Esophagus squamous epithelium (tissue), 5 donors: ENCODE results near the gene ZFP91. TPM values are rescaled to one million over a fixed set of nuclear protein-coding genes. Genes with fewer than 3 reads are reported as not detected.

Experiments used
- DNase-seq: peaks from one replicate; lab custom pipeline; 2025; lab: John Stamatoyannopoulos, UW
- H3K27ac ChIP-seq, 4 donors: fragments of 200-600 bp; sonication (generic); one replicate each; pipeline ENCODE4 v1.5.1; 2016 to 2019; ENCODE audit warnings: mild to moderate bottlenecking in 1 of 4
- H3K27me3 ChIP-seq, 4 donors: fragments of 200-600 bp; sonication (generic); 1 replicate in 3 of 4; 2 replicates in 1 of 4; pipeline versions ENCODE4 v1.5.1 to v1.6.0; 2017 to 2021; ENCODE audit warnings: antibody characterized with exemption in 1 of 4
- H3K36me3 ChIP-seq, 3 donors: fragments of 200-600 bp; sonication (generic); one replicate each; pipeline ENCODE4 v1.5.1; 2016 to 2019
- H3K4me1 ChIP-seq, 3 donors: fragments of 200-600 bp; sonication (generic); one replicate each; pipeline ENCODE4 v1.5.1; 2017 to 2019
- H3K4me3 ChIP-seq, 4 donors: fragments of 200-600 bp; sonication (generic); 1 replicate in 3 of 4; 2 replicates in 1 of 4; pipeline ENCODE4 v1.5.1; 2016 to 2019; ENCODE audit warnings: mild to moderate bottlenecking in 2 of 4, moderate library complexity in 1 of 4
- H3K9me3 ChIP-seq, 3 donors: fragments of 200-600 bp; sonication (generic); one replicate each; pipeline ENCODE4 v1.5.1; 2016 to 2019
- CTCF ChIP-seq, 6 experiments: fragments of 450-650 bp in 4 of 6; fragments of 200-600 bp in 2 of 6; sonication (generic) in 2 of 6; IDR thresholded peaks; one replicate each; pipeline ENCODE4 v1.5.1; 2016 to 2019; ENCODE audit warnings: antibody characterized with exemption in 6 of 6, mild to moderate bottlenecking in 4 of 6, moderate library complexity in 4 of 6
- POLR2A ChIP-seq, 4 donors: fragments of 450-650 bp; IDR thresholded peaks; one replicate each; pipeline ENCODE4 v1.6.1; 2017; ENCODE audit warnings: antibody characterized with exemption in 4 of 4, mild to moderate bottlenecking in 4 of 4, moderate library complexity in 3 of 4
- WGBS, 2 donors: methylation state at CpG; one replicate each; pipeline ENCODE4 v1.1.5; 2018; 5-methylcytosine and 5-hydroxymethylcytosine counted together
- intact Hi-C: fragments of 100-400 bp; cut with DNase I; formaldehyde crosslinking; loops from one replicate; pipeline ENCODE4 v1.15.0; 2022
- total RNA-seq, 4 donors: library from RNA; depleted of rRNA; stranded (reverse); fragments of >200 nt; gene quantifications; one replicate each; pipeline ENCODE4 v1.1.0, GENCODE V29; 2016
- donor health status: DM: yes; HTN: yes; CAD: no.

Gene ZFP91
- total RNA-seq, 4 donors from 2014 or later: 26.6 to 48.6 (median 40.5) TPM

DNA sequence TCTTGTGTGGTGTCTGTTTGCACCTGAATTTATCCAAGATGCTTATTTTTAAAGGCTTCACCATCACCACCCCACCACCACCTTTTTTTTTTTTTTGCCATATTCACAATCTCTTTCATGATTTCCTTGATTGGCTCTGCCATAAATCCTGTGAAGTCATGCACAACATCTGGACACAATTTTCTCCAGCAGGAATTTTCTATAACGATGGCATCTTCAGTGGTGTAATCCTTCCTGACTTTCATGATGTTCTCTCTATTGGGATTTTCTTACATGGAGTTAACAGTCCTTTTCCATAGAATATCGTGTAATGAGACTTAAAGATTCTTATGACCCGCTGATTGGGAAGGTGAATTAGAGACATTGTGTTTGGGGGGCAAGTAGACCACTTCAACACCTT is 17.8 kb downstream of the ZFP91 start:
- Histone ChIP-seq H3K36me3 (peaks cover 0 to 20% (median 0%) of the 10 kb centered on the region in 3 donors), H3K9me3 (no peaks in the 10 kb centered on the region), H3K27ac (no peak overlapping the region), H3K27me3 (no peaks in the 10 kb centered on the region), H3K4me3 (no peak overlapping the region), H3K4me1 (peaks cover 0 to 28% (median 7%) of the 10 kb centered on the region in 3 donors)
- no peak for TF ChIP-seq POLR2A (IDR thresholded peaks at IDR 0.05)
- no peak for TF ChIP-seq CTCF (IDR thresholded peaks at IDR 0.05)
- 81 to 86% methylated on average over 3 of the region's 3 CpGs for WGBS, 2 donors
- DNase-seq: no peak
- intact Hi-C loops: no loop called here

GRCh38 chr11:58597486-58598144 is 18.8 kb downstream of the ZFP91 start:
- Histone ChIP-seq H3K27ac (no peak overlapping the region), H3K36me3 (peaks cover 0 to 11% (median 0%) of the 10 kb centered on the region in 3 donors), H3K27me3 (no peaks in the 10 kb centered on the region), H3K9me3 (no peaks in the 10 kb centered on the region), H3K4me3 (no peak overlapping the region), H3K4me1 (peaks cover 0 to 28% (median 7%) of the 10 kb centered on the region in 3 donors)
- WGBS, 2 donors: 72 to 80% methylated on average over 3 of the region's 3 CpGs
- intact Hi-C loops: no loop called here
- DNase-seq: no peak
- TF ChIP-seq CTCF (IDR thresholded peaks at IDR 0.05) (no peak), POLR2A (IDR thresholded peaks at IDR 0.05) (no peak)

GRCh38 chr11:58600510-58600909 is 21.6 kb downstream of the ZFP91 start:
- 72 to 83% methylated on average over 2 of the region's 2 CpGs for WGBS, 2 donors
- intact Hi-C loops: no loop called here
- DNase-seq: no peak
- H3K27ac ChIP-seq: no peak overlapping the region
- H3K27me3 ChIP-seq: no peaks in the 10 kb centered on the region
- no peaks in the 10 kb centered on the region for H3K9me3 ChIP-seq
- peaks cover 0 to 4% (median 0%) of the 10 kb centered on the region in 3 donors for H3K36me3 ChIP-seq
- peaks cover 0 to 12% (median 0%) of the 10 kb centered on the region in 3 donors for H3K4me1 ChIP-seq
- no peak for TF ChIP-seq POLR2A (IDR thresholded peaks at IDR 0.05)
- no peak for TF ChIP-seq CTCF (IDR thresholded peaks at IDR 0.05)
- H3K4me3 ChIP-seq: no peak overlapping the region

GRCh38 chr11:58606930-58607714 is 28.3 kb downstream of the ZFP91 start:
- H3K36me3 ChIP-seq: peaks cover 6 to 26% (median 8%) of the 10 kb centered on the region in 3 donors
- no peaks in the 10 kb centered on the region for H3K9me3 ChIP-seq
- intact Hi-C loops: no loop called here
- no peak for TF ChIP-seq CTCF (IDR thresholded peaks at IDR 0.05)
- TF ChIP-seq POLR2A (IDR thresholded peaks at IDR 0.05): no peak
- H3K4me1 ChIP-seq: peaks cover 0 to 6% (median 0%) of the 10 kb centered on the region in 3 donors
- no peak overlapping the region for H3K27ac ChIP-seq
- DNase-seq: no peak
- no peak overlapping the region for H3K4me3 ChIP-seq
- WGBS, 2 donors: 85 to 89% methylated on average over 4 of the region's 4 CpGs
- no peaks in the 10 kb centered on the region for H3K27me3 ChIP-seq

GRCh38 chr11:58608331-58608730 is 29.5 kb downstream of the ZFP91 start:
- H3K4me3 ChIP-seq: no peak overlapping the region
- intact Hi-C loops: no loop called here
- peaks cover 8 to 38% (median 14%) of the 10 kb centered on the region in 3 donors for H3K36me3 ChIP-seq
- peaks cover 0 to 6% (median 0%) of the 10 kb centered on the region in 3 donors for H3K4me1 ChIP-seq
- no peak for TF ChIP-seq POLR2A (IDR thresholded peaks at IDR 0.05)
- no peak for DNase-seq
- H3K27me3 ChIP-seq: no peaks in the 10 kb centered on the region
- WGBS, 2 donors: 80 to 91% methylated on average over 4 to 5 of the region's 5 CpGs
- no peak overlapping the region for H3K27ac ChIP-seq
- H3K9me3 ChIP-seq: no peaks in the 10 kb centered on the region
